Hematopoietic multipotent progenitor cell treated with erythropoietin and hydrocortisone succinate and interleukin-3 and kit ligand, for 15 days (in vitro differentiated cells): ENCODE data around the gene JMJD8.
A peak's percentile ranks its signal among the peaks of the same experiment; 100 is the strongest.

Source experiments
- DNase-seq: peaks from one replicate; pipeline ENCODE4 v3.0.0-alpha.2; 2015; ENCODE audit warnings: low spot score

The JMJD8 gene

GRCh38 chr16:689175-689897 lies 5.2 kb upstream of the JMJD8 start:
- no peak for DNase-seq

GRCh38 chr16:687499-687898 lies 3.4 kb upstream of the JMJD8 start:
- DNase-seq, result no peak

GRCh38 chr16:686459-687260 lies 2.5 kb upstream of the JMJD8 start:
- DNase-seq, result no peak

- DNase-seq, result peak; percentile 59
These were observed 1.8 kb upstream of the JMJD8 start for GRCh38 chr16:685967-686366.

GRCh38 chr16:684961-685696 lies 995 bp upstream of the JMJD8 start:
- no peak for DNase-seq

GRCh38 chr16:683396-684070 lies 601 bp downstream of the JMJD8 start:
- DNase-seq, result no peak

- no peak for DNase-seq
These were observed 1.4 kb downstream of the JMJD8 start for GRCh38 chr16:682493-683395.

GRCh38 chr16:681746-682427 lies 2.2 kb downstream of the JMJD8 start:
- no peak for DNase-seq

GRCh38 chr16:680967-681745 lies 3.0 kb downstream of the JMJD8 start:
- peak; percentile 32 for DNase-seq

- no peak for DNase-seq
These were observed 3.5 kb downstream of the JMJD8 start for GRCh38 chr16:680625-680945.

GRCh38 chr16:679814-680624 lies 4.1 kb downstream of the JMJD8 start, which contains the start of gene STUB1:
Gene STUB1 (plus strand): TSS chr16:680410. CDS start chr16:680526, 116 bp downstream.
- peak; percentile 88 for DNase-seq

- peak; percentile 51 for DNase-seq
These were observed 5.0 kb downstream of the JMJD8 start for GRCh38 chr16:678858-679813.

- DNase-seq, result no peak
These were observed 5.8 kb downstream of the JMJD8 start for GRCh38 chr16:678209-678857.

GRCh38 chr16:677316-678190 lies 6.6 kb downstream of the JMJD8 start:
- no peak for DNase-seq

GRCh38 chr16:676913-677312 lies 7.2 kb downstream of the JMJD8 start:
- no peak for DNase-seq

- no peak for DNase-seq
These were observed 7.6 kb downstream of the JMJD8 start for GRCh38 chr16:676565-676902.
